OCI-LY1 (cell line): ENCODE measurements around the gene CD163L1.

Source experiments
- H2AFZ ChIP-seq: fragments of 200-600 bp; sonication (generic), shearing (Covaris generic); 2 replicates; pipeline ENCODE4 v1.6.0; 2014; ENCODE audit warnings: antibody characterized with exemption, mild to moderate bottlenecking, low read length
- H3F3A ChIP-seq: fragments of 200-600 bp; sonication (generic), shearing (Covaris generic); 2 replicates; pipeline ENCODE4 v1.6.0; 2014; ENCODE audit warnings: mild to moderate bottlenecking, antibody characterized with exemption, low read length, moderate library complexity; ENCODE audit not compliant: insufficient read depth
- H3K27ac ChIP-seq: fragments of 200-600 bp; sonication (generic); 2 replicates; pipeline ENCODE4 v1.5.1; 2014; ENCODE audit warnings: low read length, mixed run types, mild to moderate bottlenecking, low read depth; ENCODE audit not compliant: poor library complexity, severe bottlenecking
- H3K27me3 ChIP-seq: fragments of 200-600 bp; sonication (generic); 2 replicates; pipeline ENCODE4 v1.6.0; 2014; ENCODE audit warnings: antibody characterized with exemption, mild to moderate bottlenecking, low read length, moderate library complexity; ENCODE audit not compliant: insufficient read depth
- H3K36me3 ChIP-seq: fragments of 200-600 bp; sonication (generic); 2 replicates; pipeline ENCODE4 v1.6.1; 2014; ENCODE audit warnings: mild to moderate bottlenecking, antibody characterized with exemption, low read length, moderate library complexity, mixed read lengths; ENCODE audit not compliant: insufficient read depth
- H3K4me1 ChIP-seq: fragments of 200-600 bp; sonication (generic); 2 replicates; pipeline ENCODE4 v1.5.1; 2014; ENCODE audit warnings: mild to moderate bottlenecking, low read length, moderate library complexity; ENCODE audit not compliant: insufficient read depth, severe bottlenecking
- H3K4me2 ChIP-seq: fragments of 200-600 bp; sonication (generic), shearing (Covaris generic); 2 replicates; pipeline ENCODE4 v1.6.1; 2014; ENCODE audit warnings: low read length
- H3K4me3 ChIP-seq: fragments of 200-600 bp; sonication (generic); 2 replicates; pipeline ENCODE4 v1.5.1; 2014; ENCODE audit warnings: low read length, low read depth, mild to moderate bottlenecking, mixed read lengths; ENCODE audit not compliant: poor library complexity, severe bottlenecking
- H3K79me2 ChIP-seq: fragments of 200-600 bp; shearing (Covaris generic); 2 replicates; pipeline ENCODE4 v1.6.1; 2016; ENCODE audit warnings: mixed run types, low read length, mixed read lengths; ENCODE audit not compliant: insufficient read depth
- H3K9ac ChIP-seq: fragments of 200-600 bp; sonication (generic), shearing (Covaris generic); 2 replicates; pipeline ENCODE4 v1.6.1; 2014; ENCODE audit warnings: mild to moderate bottlenecking, low read length, mixed read lengths
- H3K9me2 ChIP-seq: fragments of 200-600 bp; sonication (generic), shearing (Covaris generic); 2 replicates; pipeline ENCODE4 v1.6.1; 2014; ENCODE audit warnings: low read depth, mild to moderate bottlenecking, low read length, mixed read lengths
- H3K9me3 ChIP-seq: fragments of 200-600 bp; shearing (Covaris generic); 2 replicates; pipeline ENCODE4 v1.6.1; 2014; ENCODE audit warnings: low read length, mixed read lengths
- H4K20me1 ChIP-seq: fragments of 200-600 bp; sonication (generic), shearing (Covaris generic); 2 replicates; pipeline ENCODE4 v1.6.0; 2016; ENCODE audit warnings: mild to moderate bottlenecking, low read length; ENCODE audit not compliant: insufficient read depth
- EZH2 ChIP-seq: fragments of 200-600 bp; sonication (generic), shearing (Covaris generic); IDR thresholded peaks from 2 replicates; pipeline ENCODE4 v1.8.0; 2017; ENCODE audit warnings: borderline replicate concordance, mixed run types, mild to moderate bottlenecking, antibody characterized with exemption, low read length, moderate library complexity, mixed read lengths
- TF ChIP-seq, protein P1 (sequence below): fragments of 200-600 bp; sonication (generic), shearing (Covaris generic); IDR thresholded peaks from 2 replicates; pipeline ENCODE4 v1.5.1; 2017; ENCODE audit warnings: mild to moderate bottlenecking, antibody characterized with exemption, low read length, moderate library complexity, mixed read lengths

CD163L1 gene

DNA sequence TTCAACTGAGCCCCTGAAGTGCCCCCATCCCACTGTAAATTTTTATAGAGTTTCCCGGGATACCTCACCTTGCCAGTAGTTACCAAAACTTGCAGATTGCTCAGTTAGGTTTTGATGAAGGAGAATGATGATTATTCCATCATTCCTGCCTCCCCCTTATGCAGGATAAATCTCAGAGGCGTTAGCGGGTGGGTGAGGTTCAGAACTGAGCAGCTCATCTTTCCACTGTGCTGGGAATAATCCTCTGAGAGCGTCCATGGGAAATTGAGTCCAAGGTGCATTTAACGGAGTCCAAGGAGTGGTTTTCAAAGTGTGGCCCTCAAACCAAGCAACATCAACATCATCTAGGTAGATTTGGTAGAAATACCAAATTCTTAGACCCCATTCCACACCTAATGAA, 121.4 kb downstream of the CD163L1 start:
- Histone ChIP-seq H3K4me2 (no peak overlapping the region), H3K27me3 (no peaks in the 10 kb centered on the region), H3K79me2 (no peaks in the 10 kb centered on the region), H3K4me1 (no peaks in the 10 kb centered on the region), H4K20me1 (no peaks in the 10 kb centered on the region), H3K36me3 (no peaks in the 10 kb centered on the region), H3K9ac (no peak overlapping the region), H2AFZ (no peak overlapping the region), H3K27ac (no peak overlapping the region), H3K4me3 (no peak overlapping the region), H3K9me2 (no peaks in the 10 kb centered on the region), H3K9me3 (no peaks in the 10 kb centered on the region), H3F3A (no peaks in the 10 kb centered on the region)
- TF ChIP-seq, protein P1, sequence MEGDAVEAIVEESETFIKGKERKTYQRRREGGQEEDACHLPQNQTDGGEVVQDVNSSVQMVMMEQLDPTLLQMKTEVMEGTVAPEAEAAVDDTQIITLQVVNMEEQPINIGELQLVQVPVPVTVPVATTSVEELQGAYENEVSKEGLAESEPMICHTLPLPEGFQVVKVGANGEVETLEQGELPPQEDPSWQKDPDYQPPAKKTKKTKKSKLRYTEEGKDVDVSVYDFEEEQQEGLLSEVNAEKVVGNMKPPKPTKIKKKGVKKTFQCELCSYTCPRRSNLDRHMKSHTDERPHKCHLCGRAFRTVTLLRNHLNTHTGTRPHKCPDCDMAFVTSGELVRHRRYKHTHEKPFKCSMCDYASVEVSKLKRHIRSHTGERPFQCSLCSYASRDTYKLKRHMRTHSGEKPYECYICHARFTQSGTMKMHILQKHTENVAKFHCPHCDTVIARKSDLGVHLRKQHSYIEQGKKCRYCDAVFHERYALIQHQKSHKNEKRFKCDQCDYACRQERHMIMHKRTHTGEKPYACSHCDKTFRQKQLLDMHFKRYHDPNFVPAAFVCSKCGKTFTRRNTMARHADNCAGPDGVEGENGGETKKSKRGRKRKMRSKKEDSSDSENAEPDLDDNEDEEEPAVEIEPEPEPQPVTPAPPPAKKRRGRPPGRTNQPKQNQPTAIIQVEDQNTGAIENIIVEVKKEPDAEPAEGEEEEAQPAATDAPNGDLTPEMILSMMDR: no peak
- TF ChIP-seq EZH2: no peak

DNA sequence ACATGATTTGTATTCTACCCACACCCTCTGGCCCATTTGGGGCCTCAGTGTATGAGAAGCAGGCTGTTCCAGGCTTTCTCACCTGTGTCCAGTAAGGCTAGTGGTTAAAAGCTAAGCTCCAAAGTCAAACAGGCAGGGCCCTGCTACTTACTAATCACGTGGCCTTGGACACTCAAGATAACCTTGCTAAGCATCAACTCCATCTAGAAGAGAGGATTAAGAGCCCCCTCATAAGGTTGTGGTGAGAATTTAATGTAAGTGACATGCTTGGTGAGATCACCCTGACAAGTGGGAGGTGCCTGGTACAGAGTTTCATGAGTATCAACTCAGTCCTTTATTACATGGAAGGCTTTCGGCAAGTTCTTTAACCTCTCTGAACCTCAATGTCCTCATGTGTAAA, 122.3 kb downstream of the CD163L1 start:
- H3K4me1 ChIP-seq: no peaks in the 10 kb centered on the region
- H3K36me3 ChIP-seq: no peaks in the 10 kb centered on the region
- TF ChIP-seq EZH2: no peak
- TF ChIP-seq, protein P1: no peak
- no peak overlapping the region for H3K27ac ChIP-seq
- H3K9ac ChIP-seq: no peak overlapping the region
- no peak overlapping the region for H3K4me2 ChIP-seq
- no peaks in the 10 kb centered on the region for H3K79me2 ChIP-seq
- no peak overlapping the region for H3K4me3 ChIP-seq
- H3K27me3 ChIP-seq: no peaks in the 10 kb centered on the region
- H3F3A ChIP-seq: no peaks in the 10 kb centered on the region
- H2AFZ ChIP-seq: no peak overlapping the region
- no peaks in the 10 kb centered on the region for H3K9me2 ChIP-seq
- no peaks in the 10 kb centered on the region for H3K9me3 ChIP-seq
- no peaks in the 10 kb centered on the region for H4K20me1 ChIP-seq

DNA sequence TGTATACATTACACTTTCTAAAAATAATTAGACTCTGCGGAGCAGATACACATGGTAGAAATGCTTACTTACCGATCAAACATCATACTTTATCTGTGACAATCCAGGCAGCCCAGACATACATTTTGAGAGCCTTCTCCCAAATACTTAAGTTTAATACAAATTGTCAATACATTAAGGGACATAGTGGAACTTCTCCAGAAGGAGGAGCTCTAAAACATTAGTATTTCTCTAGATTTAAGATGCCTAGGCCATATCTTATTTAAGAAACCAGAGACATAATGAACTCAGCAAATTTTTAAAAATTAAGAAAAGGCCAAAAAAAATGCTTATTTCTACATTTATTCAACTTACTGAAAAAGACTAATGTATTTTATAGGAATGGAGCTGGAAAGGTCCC, 124.0 kb downstream of the CD163L1 start:
- no peak overlapping the region for H3K27ac ChIP-seq
- H3K4me1 ChIP-seq: no peaks in the 10 kb centered on the region
- TF ChIP-seq EZH2: no peak
- TF ChIP-seq, protein P1: peak; percentile 21; the same call in 1 of the 2 replicates
- no peak overlapping the region for H3K9ac ChIP-seq
- H3K9me3 ChIP-seq: no peaks in the 10 kb centered on the region
- H3F3A ChIP-seq: no peaks in the 10 kb centered on the region
- no peak overlapping the region for H2AFZ ChIP-seq
- H3K4me2 ChIP-seq: no peak overlapping the region
- H3K36me3 ChIP-seq: no peaks in the 10 kb centered on the region
- H3K27me3 ChIP-seq: no peaks in the 10 kb centered on the region
- H3K4me3 ChIP-seq: no peak overlapping the region
- H3K79me2 ChIP-seq: no peaks in the 10 kb centered on the region
- no peaks in the 10 kb centered on the region for H3K9me2 ChIP-seq
- H4K20me1 ChIP-seq: no peaks in the 10 kb centered on the region
